ENCODE data around the gene TCF7.

Gene TCF7

DNA sequence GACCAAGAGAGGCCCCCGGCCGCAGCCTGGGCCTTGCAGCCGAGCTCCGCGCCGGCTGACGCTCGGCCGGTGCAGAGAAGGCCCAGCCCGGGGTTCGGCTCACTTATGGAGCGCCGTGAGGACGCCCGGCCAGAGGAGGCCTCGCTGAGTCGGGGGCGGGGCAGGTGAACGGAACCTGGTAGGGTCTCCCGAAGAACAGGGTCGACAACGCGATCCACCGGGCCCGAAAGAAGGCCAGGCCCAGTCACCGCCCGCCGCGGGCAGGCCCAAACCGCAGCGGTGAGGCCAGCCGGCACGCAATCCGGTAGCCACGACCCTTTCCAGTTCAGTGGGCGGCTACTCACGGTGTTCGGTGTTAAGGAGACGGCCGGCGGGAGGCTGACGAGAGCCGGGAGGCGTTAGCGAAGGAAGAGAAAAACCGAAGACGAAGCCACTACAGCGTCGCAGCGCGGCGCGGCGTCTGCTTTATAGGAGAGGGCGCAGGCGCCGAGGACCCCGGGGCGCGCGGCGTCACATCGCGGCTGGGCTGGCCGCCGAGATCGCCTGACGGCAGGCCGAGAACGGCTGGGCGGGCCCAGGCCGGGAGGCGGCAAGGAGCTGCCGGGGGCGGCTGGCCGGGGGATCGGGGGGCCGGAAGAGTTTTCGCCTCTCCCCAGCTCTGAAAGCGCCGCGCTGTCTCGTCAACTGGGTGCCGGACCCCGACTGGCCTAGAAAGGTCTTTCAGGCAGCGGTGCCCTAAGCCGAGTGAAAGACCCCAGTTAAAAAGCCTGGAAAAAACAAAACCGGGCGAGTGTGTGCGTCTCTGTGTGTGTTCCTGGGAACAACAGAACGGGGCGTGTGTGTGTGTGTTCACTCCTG, 62.3 kb downstream of the TCF7 start, which contains the start of gene SKP1:
SKP1 (minus strand) TSS at position 440 of the 858 bp plus-strand sequence. CDS start 2,928 bp downstream, outside the sequence.
- Histone ChIP-seq H3K36me3 (ENCODE audit: control insufficient read depth, insufficient read depth, low read length) (peaks cover 2% of the 10 kb centered on the region), H3K27ac (ENCODE audit: low read depth, low read length) (peak within 1 kb of the TSS; percentile 100), H3K9ac (ENCODE audit: low read length) (peak within 1 kb of the TSS; percentile 97), H3K4me3 (ENCODE audit: low read length) (peak within 1 kb of the TSS; percentile 89), H3K27me3 (ENCODE audit: control insufficient read depth, insufficient read depth, low read length) (no peaks in the 10 kb centered on the region), H3K4me1 (ENCODE audit: control insufficient read depth, insufficient read depth, low read length) (peaks cover 16% of the 10 kb centered on the region)

DNA sequence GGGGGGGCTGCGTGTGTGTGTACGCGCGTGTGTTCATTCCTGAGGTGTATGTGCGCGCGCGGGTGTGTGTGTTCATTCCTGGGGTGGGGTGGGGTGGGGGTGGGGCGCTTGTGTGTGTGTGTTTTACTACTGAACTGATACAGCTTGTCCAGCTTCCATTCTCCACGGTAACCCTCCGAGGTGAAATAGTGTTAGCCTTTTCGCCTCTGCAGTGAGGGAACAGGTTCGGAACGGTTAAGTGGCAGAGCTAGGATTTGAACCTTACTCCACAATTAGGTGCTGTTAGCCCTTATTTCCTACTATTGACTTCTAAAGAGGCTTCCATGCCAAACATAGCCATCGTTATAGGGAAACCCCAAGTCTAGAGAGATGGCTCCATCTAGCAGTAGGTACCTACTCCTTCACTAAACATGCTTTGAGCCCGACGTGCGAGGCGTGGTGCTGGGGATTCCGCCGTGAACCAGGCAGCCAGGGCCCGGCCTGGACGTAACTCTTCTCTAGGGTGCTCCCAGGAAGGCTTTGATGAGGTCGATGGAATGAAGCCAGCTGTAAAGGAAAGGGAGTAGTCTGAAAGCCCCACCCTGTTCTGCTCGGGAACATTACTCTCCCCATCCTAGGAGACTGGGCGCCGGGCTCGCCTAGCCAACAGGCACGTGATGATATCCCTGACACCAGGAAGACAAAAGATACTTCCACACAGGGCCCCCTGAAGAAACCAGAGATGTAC, 63.1 kb downstream of the TCF7 start:
- H3K9ac ChIP-seq (ENCODE audit: low read length) = peak overlapping the region; percentile 97
- no peaks in the 10 kb centered on the region for H3K27me3 ChIP-seq (ENCODE audit: control insufficient read depth, insufficient read depth, low read length)
- H3K36me3 ChIP-seq (ENCODE audit: control insufficient read depth, insufficient read depth, low read length) = peaks cover 2% of the 10 kb centered on the region
- H3K4me3 ChIP-seq (ENCODE audit: low read length) = peak overlapping the region; percentile 89
- peaks cover 16% of the 10 kb centered on the region for H3K4me1 ChIP-seq (ENCODE audit: control insufficient read depth, insufficient read depth, low read length)
- peak overlapping the region; percentile 100 for H3K27ac ChIP-seq (ENCODE audit: low read depth, low read length)

DNA sequence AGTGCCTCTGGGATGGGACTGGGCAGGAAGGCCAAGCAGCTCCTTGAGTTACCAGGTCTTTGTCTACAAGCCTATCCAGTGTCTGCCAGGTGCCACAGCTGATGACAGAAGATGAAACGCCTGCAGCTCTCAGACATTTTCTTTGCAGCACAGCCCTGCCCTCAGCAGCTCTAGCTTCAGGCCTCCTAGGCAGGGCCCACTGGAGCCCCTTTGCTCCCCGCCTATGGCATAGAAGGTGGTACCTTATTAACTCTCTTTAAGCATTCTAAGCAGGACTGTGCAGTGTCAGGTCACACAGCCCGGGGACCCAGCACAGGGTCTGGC, 63.6 kb downstream of the TCF7 start:
- Histone ChIP-seq H3K4me1 (ENCODE audit: control insufficient read depth, insufficient read depth, low read length) (peaks cover 16% of the 10 kb centered on the region), H3K9ac (ENCODE audit: low read length) (no peak overlapping the region), H3K27me3 (ENCODE audit: control insufficient read depth, insufficient read depth, low read length) (no peaks in the 10 kb centered on the region), H3K4me3 (ENCODE audit: low read length) (peak overlapping the region; percentile 89), H3K36me3 (ENCODE audit: control insufficient read depth, insufficient read depth, low read length) (peaks cover 2% of the 10 kb centered on the region), H3K27ac (ENCODE audit: low read depth, low read length) (no peak overlapping the region)

DNA sequence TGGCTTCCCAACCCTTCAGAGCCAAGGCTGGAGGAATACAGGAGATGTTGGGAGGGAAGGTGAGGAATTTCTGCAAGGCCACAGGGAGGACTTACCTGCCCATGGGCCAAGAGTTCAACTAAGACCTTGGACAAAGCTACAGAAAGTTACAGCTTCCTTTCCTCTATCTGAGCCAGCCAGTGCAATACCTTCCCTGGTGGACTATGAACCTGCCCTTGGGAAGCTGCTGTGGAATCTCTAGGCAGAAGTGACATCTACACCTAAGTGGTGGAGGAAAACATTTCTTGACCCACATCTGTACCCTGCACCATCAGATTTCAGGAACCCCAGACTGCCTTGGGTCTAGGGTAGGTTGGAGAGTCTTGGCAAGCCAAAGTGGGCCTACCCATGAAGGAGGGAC, 69.0 kb downstream of the TCF7 start:
- Histone ChIP-seq H3K9ac (ENCODE audit: low read length) (no peak overlapping the region), H3K36me3 (ENCODE audit: control insufficient read depth, insufficient read depth, low read length) (no peaks in the 10 kb centered on the region), H3K27ac (ENCODE audit: low read depth, low read length) (no peak overlapping the region), H3K27me3 (ENCODE audit: control insufficient read depth, insufficient read depth, low read length) (no peaks in the 10 kb centered on the region), H3K4me1 (ENCODE audit: control insufficient read depth, insufficient read depth, low read length) (no peaks in the 10 kb centered on the region), H3K4me3 (ENCODE audit: low read length) (no peak overlapping the region)

DNA sequence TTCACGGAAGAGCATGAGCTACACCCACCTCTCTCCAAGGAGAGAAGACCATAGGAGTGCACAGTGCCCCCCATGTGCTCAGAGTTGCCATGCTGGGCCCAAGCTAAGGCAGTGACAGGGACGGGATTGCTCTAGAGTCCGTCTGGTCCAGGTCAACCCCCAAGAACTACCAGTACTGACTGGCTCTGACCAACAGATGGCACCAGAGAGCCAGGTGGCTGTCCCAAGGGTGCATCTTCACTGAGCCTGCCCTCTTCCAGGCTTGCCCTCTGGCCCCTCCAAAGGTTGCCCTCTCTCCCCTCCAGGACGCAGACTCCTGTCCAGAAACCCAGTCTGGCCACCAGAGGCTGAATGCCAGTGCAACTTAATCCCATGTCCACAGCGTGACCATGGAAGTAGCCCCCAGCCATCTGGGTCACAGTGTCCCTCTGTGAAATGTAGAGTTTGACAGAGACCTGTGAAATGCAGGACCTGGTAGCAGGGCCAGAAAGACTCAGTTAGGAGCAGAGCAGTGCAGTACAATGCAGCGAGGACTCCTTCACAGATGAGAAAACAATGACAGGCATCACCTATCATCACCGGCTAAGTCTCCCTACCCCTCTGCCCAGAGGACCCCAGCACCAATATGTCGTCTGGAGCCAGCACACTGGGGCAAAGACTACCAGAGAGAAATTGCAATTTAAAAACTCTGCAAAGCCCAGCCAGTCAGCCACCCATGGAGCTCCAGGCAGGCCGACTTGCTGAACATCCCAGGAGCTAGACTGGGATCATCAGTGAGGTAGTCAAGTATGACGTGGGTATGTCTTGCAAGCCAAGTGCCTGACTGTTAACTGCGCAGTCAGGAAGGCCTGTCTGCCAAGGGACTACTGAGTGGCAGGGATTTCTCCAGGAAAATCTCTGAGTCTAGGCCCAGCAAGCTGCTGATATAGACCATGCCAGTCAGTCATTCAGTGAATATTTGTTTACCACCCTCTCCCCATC, 70.0 kb downstream of the TCF7 start:
- Histone ChIP-seq H3K4me3 (ENCODE audit: low read length) (no peak overlapping the region), H3K27me3 (ENCODE audit: control insufficient read depth, insufficient read depth, low read length) (no peaks in the 10 kb centered on the region), H3K36me3 (ENCODE audit: control insufficient read depth, insufficient read depth, low read length) (no peaks in the 10 kb centered on the region), H3K27ac (ENCODE audit: low read depth, low read length) (no peak overlapping the region), H3K4me1 (ENCODE audit: control insufficient read depth, insufficient read depth, low read length) (no peaks in the 10 kb centered on the region), H3K9ac (ENCODE audit: low read length) (no peak overlapping the region)

DNA sequence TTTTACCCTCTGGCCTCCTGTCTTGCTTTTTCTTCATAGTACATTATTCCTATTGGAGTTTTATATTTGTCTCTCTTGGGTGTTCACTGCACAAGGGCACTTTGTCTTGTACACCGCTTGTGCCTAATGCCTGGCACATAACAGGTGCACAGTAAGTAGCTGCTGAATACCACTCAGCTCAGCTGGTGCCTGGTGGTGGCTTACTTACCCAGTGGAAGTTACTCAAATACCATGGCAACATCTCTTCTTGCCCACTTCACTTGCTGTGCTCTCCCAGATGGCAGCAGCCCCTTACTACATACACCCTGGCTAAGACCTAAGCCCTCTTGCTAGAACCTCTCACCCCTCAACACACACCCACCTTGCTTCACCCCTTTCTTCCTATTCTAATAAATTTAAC, 73.6 kb downstream of the TCF7 start:
- no peaks in the 10 kb centered on the region for H3K27me3 ChIP-seq (ENCODE audit: control insufficient read depth, insufficient read depth, low read length)
- H3K9ac ChIP-seq (ENCODE audit: low read length) = no peak overlapping the region
- H3K4me1 ChIP-seq (ENCODE audit: control insufficient read depth, insufficient read depth, low read length) = no peaks in the 10 kb centered on the region
- H3K36me3 ChIP-seq (ENCODE audit: control insufficient read depth, insufficient read depth, low read length) = no peaks in the 10 kb centered on the region
- H3K4me3 ChIP-seq (ENCODE audit: low read length) = no peak overlapping the region
- H3K27ac ChIP-seq (ENCODE audit: low read depth, low read length) = no peak overlapping the region

DNA sequence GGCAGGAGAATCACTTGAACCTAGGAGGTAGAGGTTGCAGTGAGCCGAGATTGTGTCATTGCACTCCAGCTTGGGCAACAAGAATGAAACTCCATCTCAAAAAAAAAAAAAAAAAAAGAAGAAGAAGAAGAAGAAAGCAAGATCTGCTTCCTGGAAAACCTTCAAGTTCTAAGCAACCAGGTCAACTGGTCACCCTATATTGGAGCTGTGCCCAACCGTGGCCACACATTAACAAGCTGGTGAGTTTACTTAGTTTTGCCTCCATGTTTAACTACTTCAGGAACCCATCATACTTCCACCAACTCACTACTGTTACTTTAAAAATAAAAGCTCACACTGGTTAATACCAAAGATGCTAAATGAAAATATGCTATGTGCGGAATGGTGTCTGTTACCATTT, 74.5 kb downstream of the TCF7 start:
- Histone ChIP-seq H3K27ac (ENCODE audit: low read depth, low read length) (no peak overlapping the region), H3K36me3 (ENCODE audit: control insufficient read depth, insufficient read depth, low read length) (no peaks in the 10 kb centered on the region), H3K4me1 (ENCODE audit: control insufficient read depth, insufficient read depth, low read length) (no peaks in the 10 kb centered on the region), H3K9ac (ENCODE audit: low read length) (no peak overlapping the region), H3K4me3 (ENCODE audit: low read length) (no peak overlapping the region), H3K27me3 (ENCODE audit: control insufficient read depth, insufficient read depth, low read length) (no peaks in the 10 kb centered on the region)

DNA sequence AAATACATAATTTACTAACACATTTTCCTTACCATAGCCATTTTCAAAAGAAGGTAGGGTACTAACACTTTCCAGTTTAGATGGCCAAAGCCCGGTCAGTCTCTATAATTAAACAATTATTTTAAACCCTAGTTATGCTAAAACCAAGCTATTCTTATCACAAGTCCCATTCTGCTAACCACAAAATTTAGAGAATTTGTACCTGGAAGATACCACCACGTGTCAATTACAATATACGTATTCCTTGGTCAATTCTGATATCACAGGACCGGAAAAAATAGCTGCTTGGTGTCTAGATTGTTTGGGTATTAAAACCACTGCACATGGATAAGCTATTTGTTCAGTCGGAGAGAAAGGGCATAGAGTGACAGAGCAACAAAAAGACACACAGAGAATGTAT, 81.2 kb downstream of the TCF7 start:
- Histone ChIP-seq H3K27ac (ENCODE audit: low read depth, low read length) (no peak overlapping the region), H3K27me3 (ENCODE audit: control insufficient read depth, insufficient read depth, low read length) (no peaks in the 10 kb centered on the region), H3K4me3 (ENCODE audit: low read length) (no peak overlapping the region), H3K9ac (ENCODE audit: low read length) (no peak overlapping the region), H3K36me3 (ENCODE audit: control insufficient read depth, insufficient read depth, low read length) (peaks cover 21% of the 10 kb centered on the region), H3K4me1 (ENCODE audit: control insufficient read depth, insufficient read depth, low read length) (no peaks in the 10 kb centered on the region)

All from rectal smooth muscle tissue (tissue), 1 donor.